ENCODE results near the gene MSL3B. TPM values are rescaled to one million over a fixed set of nuclear protein-coding genes. Genes with fewer than 3 reads are reported as not detected.

The MSL3B gene

GRCh38 chr2:233818639-233819621, 49.3 kb downstream of the MSL3B start:
- DNase-seq (ENCODE audit: extremely low read depth, low read depth), result no peak

DNA sequence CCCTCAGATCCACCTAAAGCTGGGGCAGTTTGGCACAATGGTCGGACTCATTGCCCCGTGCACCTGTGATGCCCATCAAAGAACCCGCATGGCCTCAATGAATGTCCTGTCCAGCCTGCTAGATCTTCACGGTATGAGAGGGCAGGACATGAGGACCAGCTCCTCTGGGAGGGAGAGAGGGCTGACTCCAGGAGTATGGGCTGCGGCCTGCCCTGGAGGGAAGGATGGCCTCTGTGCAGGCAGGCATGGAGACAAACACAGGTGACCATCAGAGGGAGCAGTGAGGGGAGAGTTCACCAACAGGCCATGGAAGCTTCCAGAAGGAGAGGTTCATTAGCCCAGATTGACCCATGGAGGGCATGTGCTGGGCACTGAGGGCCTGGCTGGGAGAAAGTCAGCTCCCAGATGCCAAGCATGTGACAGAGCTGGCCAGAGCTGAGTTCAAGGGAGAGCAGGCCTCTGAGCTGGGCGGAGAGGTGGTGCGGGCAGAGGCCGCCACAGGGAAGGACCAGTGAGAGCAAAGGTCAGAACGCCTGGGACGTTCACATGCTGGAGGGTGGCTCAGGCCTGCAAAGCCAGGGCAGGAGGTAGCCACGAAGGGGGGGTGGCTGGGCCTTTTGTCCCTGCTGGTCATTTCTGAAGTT, 50.1 kb downstream of the MSL3B start:
- DNase-seq (ENCODE audit: extremely low read depth, low read depth), result no peak

- no peak for DNase-seq (ENCODE audit: extremely low read depth, low read depth)
Measured at GRCh38 chr2:233817361-233817911, 50.8 kb downstream of the MSL3B start.

- DNase-seq (ENCODE audit: extremely low read depth, low read depth), result no peak
Measured at GRCh38 chr2:233816771-233817170, 51.4 kb downstream of the MSL3B start.

DNA sequence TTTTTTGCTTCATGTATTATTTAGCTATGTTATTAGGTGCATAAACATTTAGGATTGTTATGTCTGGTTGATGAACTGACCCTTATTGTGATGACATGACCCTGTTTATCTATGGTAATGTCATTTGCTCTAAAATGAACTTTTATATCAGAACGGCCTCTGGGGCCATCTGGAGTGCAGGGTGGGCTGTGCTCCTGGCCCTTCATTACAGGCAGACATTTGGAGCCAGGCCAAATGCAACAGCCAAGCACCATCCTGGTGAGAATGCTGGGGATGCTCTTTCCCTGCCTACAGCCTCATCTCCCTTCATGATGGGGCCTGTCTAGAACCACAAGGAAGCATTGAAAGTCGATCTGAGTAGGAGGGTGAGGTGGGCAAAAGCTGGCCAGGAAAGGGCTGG, 51.9 kb downstream of the MSL3B start:
- DNase-seq (ENCODE audit: extremely low read depth, low read depth), result no peak

DNA sequence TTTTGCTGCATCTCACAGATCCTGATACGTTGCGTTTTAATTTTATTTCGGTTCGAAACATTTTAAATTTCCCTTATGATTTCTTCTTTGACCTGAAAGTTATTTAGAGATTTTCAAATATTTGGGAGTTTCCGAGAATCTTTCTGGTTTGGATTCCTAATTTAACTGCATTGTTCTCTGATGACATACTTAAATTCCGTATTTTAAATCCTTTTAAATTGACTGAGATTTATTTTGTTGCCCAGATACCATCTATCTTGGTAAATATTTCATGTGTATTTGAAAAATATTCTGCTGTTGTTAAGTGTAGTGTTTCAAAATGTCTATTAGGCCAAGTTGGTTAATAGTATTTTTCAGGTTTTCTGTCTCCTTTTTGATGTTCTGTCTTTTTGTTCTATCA, 52.3 kb downstream of the MSL3B start:
- DNase-seq (ENCODE audit: extremely low read depth, low read depth), result no peak

Other genes with a start within 250 kb of the MSL3B start
- not detected in 2 replicates for gene UGT1A10, start 231.9 kb downstream of the MSL3B start, total RNA-seq (2014; rRNA removed; shearing (Covaris generic))
- not detected in 2 replicates for gene UGT1A9, start 196.5 kb downstream of the MSL3B start, total RNA-seq (2014; rRNA removed; shearing (Covaris generic))
- gene UGT1A7, start 186.5 kb downstream of the MSL3B start, total RNA-seq (2014; rRNA removed; shearing (Covaris generic)), result not detected in 2 replicates
- gene UGT1A6, start 175.5 kb downstream of the MSL3B start, total RNA-seq (2014; rRNA removed; shearing (Covaris generic)), result not detected in 2 replicates
- not detected in 2 replicates for gene UGT1A5, start 155.5 kb downstream of the MSL3B start, total RNA-seq (2014; rRNA removed; shearing (Covaris generic))
- gene UGT1A4, start 149.7 kb downstream of the MSL3B start, total RNA-seq (2014; rRNA removed; shearing (Covaris generic)), result 0.20 TPM in 1 of 2 replicates, not detected in the other
- gene UGT1A3, start 139.3 kb downstream of the MSL3B start, total RNA-seq (2014; rRNA removed; shearing (Covaris generic)), result not detected in 2 replicates
- not detected in 2 replicates for gene UGT1A1, start 108.1 kb downstream of the MSL3B start, total RNA-seq (2014; rRNA removed; shearing (Covaris generic))
- not detected in 2 replicates for gene MROH2A, start 90.1 kb downstream of the MSL3B start, total RNA-seq (2014; rRNA removed; shearing (Covaris generic))
- 97.8 and 106 TPM in 2 replicates for gene HJURP, start 13.9 kb downstream of the MSL3B start, total RNA-seq (2014; rRNA removed; shearing (Covaris generic))
- gene TRPM8, start 49.0 kb upstream of the MSL3B start, total RNA-seq (2014; rRNA removed; shearing (Covaris generic)), result not detected in 2 replicates
- gene SPP2, start 182.3 kb upstream of the MSL3B start, total RNA-seq (2014; rRNA removed; shearing (Covaris generic)), result not detected in 2 replicates

Data from NCI-H460 (cell line).